ENCODE results near the gene DNAJC7.
"Not testable (repeated sequence)": the region's sequence is repeated elsewhere in the genome, so short reads cannot be mapped to it uniquely, and the experiment has no call there.

Gene DNAJC7

DNA sequence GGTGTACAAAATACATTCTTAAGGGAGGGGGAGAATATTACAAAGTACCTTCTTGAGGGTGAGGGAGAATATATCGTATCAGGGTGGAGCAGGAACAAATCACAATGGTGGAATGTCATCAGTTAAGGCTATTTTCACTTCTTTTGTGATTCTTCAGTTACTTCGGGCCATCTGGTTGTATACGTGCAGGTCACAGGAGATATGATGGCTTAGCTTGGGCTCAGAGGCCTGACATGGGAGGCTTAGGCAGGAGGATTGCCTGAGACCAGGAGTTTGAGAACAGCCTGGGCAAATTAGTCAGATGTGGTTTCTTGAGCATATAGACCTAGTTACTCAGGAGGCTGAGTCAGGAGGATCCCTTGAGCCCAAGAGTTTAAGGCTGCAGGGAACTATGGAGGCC, 73.7 kb downstream of the DNAJC7 start:
- DNase-seq: no peak

DNA sequence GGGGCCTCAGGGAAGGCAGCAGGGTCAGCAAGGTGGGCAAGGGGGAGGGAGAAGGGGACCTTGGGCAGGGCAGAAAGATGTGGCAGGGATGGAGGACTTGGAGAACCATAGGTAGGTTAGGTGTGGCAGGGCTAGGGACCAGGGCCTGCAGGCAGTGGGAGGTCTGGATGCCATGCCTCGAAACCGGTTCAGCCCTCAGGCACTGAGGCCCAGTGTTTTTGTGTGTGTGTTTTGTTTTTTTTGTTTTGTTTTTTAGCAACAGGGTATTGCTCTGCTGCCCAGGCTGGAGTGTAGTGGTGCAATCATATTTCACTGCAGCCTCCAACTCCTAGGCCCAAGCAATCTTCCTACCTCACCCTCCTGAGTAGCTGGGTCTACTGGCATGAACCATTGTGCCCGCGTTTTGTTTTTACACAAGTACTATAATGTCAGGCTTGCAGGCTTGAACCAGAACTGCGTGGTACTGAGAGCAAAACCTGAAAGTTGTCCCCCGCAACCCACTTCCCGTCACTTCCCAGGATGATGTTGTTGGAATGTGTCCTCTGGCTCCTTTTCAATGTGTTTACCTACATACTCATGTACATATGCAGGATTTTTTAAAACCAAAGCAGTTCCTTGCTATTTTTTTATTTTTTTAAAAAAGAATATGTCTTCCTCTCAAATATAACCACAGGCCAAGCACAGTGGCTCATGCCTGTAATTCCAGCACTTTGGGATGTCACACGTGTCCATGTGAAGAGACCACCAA, 74.4 kb downstream of the DNAJC7 start:
- DNase-seq: no peak

DNA sequence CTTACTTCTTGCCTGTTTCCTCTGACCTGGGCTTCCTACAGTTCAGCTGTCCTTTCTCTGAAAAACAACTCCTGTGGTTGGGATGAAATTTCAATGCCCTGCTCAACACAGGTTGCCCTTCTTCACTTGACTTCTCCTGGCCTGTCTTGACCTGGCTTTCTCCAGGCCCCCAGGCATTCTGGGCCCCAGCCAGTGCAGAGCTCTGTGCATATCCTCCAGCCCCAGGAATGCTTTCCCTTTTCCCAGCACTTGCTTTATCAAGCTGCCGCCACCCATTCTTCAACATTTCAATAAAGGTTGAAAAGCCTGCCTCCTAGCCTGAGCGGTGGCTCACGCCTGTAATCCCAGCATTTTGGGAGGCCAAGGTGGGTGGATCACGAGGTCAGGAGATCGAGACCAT, 76.1 kb downstream of the DNAJC7 start:
- no peak for DNase-seq

DNA sequence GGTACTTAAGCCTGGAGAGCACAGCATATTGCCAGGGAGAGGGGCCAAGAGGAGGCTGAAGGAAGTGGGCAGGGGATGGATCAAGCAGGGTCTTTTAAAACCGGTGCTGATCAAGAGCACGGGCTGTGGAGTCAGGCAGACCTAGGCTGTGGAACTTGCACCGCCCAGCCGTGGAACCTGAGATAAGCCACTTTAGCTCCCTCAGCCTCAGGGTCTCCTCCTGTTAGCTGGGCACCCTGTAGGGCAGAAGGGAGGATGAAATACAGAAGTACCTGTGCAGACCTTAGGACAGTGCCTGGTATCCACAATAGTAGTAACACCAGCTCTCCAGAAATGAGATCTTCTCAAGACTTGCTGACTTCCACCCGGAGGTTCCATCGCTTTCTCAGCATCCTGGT, 77.5 kb downstream of the DNAJC7 start:
- no peak for DNase-seq

DNA sequence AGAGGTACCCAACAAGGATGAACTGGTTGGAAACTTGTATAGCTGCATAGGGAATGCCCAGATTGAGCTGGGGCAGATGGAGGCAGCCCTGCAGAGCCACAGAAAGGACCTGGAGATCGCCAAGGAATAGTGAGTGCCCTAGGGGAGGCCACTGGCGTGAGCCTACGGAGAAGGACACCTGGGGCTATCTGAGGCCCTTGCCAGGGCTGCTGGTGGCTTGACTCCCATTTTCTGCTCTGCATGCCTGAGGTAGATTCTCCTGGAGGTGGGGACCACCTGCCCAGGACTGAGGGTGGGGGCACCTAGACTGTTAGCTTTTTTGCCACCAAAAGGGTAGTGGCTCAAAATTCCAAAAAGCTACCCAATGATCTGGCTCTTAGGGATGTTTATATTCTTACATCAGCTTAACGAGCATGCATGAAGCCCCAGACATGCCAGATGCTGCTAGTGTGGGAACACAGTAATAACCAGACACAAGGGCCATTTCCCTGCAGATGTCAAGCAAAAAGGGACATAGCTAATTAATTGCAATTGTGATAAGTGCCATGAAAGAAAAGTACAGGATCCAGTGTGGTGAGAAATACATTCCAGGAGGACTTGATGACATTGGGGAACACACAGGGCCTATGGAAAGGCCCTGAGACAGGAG, 78.1 kb downstream of the DNAJC7 start:
- DNase-seq: no peak

DNA sequence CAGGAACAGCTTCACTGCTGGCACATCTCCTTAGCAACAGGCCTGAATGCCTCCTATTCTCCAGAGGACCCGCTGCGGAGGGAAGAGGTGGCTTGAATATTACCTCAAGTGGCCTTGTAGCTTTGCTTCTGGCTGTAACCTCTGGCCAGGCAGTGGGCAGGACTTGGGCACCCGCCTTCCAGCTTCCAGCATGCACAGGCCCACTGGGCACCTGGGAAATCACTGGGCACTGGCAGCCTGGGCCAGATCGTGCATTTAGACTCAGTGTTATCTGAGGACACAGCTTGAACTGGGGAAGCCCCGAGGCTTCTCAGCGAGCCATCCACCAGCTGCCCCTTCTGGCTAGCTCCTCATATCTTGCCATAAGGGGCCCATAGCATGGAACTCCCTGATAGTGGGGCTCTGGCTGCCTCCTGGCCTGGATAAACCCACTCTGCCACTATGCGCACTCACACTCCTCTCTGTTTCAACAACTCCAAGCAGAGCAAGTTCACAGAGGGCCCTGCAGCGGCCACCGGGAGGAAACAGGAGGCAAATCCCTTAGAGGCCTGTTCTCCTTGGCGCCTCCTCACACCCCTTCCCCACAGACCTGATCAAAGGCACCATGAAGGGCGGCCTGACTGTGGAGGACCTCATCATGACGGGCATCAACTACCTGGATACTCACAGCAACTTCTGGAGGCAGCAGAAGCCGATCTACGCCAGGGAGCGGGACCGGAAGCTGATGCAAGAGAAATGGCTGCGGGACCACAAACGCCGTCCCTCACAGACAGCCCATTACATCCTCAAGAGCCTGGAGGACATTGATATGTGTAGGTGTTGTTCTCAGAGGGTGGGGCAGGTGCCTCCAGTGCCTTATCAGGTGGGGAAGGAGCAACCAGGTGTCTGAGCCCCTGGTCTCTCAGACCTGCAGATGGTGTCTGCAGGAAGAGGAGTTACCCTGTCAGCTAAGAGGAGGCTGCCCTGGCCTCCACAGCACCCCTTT, 79.0 kb downstream of the DNAJC7 start:
- DNase-seq: no peak

DNA sequence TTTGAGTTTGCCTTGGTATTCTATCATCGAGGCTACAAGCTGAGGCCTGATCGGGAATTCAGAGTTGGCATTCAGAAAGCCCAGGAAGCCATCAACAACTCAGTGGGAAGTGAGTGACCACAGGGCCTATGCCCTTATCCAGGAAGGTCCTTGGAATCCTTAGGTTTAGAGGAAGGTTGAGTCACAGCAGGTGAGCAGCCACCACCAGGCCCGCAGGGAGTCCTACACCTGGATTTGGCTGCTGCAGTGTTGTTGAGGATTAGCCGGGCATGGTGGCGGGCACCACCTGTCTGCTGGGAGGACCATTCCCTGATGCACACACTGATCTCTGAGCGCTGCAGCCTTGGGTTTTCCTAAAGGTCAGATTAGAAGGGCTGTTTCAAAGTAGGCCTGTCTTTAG, 81.6 kb downstream of the DNAJC7 start:
- no peak for DNase-seq

DNA sequence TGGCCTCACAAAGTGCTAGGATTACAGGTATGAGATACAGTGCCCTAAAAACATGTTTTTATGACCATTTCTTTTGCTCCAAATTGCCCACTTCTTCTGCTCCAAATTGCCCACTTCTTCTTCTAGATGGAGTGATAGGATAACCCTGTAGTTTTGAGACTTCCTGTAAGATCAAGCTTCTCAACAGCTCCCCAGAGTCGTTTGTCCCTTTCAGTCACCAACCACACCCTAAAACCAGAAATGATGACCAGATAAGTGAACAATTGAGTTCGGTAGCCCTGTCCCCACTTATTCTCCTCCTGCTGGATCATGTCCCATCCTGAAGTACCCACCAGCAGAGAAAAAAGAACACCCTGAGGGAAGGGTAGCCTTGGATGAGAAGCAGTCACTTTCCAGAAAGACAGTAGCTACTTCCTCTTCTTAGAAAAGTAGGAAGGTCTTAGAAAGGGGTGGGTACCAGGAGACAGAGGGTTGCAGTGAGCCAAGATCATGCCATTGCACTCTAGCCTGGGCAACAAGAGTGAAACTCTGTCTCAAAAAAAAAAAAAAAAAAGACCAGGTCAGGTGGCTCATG, 84.3 kb downstream of the DNAJC7 start:
- DNase-seq: no peak

DNA sequence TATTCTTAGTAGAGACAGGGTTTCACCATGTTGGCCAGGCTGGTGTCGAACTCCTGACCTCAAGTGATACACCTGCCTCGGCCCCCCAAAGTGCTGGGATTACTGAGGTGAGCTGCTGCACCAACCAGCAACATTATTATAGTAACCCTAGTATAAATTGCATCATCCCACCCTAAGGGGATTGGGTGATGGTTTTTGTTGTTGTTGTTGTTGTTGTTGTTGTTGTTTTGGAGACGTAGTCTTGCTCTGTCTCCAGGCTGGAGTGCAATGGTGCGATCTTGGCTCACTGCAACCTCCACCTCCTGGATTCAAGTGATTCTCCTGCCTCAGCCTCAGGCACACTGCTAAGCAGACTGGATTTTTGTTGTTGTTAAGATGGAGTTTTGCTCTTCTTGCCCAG, 85.5 kb downstream of the DNAJC7 start:
- DNase-seq: not testable (repeated sequence)

DNA sequence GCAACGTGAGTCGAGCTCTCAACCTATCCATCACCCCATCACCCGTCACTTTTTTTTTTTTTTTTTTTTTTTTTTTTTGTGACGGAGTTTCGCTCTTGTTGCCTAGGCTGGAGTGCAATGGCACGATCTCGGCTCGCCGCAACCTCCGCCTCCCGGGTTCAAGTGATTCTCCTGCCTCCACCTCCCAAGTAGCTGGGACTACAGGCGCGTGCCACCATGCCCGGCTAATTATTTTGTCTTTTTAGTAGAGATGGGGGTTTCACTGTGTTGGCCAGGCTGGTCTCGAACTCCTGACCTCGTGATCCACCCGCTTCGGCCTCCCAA, 86.4 kb downstream of the DNAJC7 start:
- DNase-seq: not testable (repeated sequence)

DNA sequence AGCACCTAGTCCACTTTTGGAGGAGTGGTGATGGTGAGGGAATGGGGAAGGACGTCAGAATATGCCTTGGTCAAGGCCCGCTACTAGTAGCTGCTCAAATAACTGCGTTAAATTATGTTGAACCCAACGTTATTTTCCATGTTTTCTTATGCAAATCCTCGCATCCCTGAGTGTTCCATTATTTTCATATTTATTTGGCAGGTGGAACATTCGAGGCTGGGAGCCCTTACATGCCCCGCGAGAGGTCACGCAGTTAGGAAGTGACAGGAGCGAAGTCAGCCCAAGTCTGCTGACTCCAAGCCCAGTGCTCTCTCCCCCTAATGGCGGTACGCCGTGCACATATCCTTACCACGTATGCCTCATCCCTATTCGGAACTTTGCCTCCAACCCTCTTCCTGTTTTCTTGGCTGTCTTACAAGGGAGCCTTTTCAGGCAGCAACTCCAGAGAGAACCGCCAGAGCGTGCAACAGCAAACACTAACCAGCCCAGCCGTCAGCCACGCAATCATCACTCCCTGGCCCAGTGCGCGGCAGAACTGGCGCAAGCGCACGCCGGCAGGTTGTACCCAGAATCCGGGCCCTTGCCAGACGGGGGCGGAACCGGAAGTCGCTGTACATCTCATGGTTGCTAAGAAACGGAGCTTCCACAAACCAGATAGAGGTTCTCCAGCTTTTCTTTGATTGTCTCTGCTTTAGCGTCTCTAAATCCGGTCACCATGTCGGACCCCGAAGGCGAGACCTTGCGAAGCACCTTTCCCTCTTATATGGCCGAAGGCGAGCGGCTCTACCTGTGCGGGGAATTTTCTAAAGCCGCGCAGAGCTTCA, 87.0 kb downstream of the DNAJC7 start, which contains the start of gene ODAD4:
Gene ODAD4, plus strand, starts transcription at position 609 of the 824 bp plus-strand sequence. Its CDS starts 107 bp downstream, at position 716.
- DNase-seq: peak; percentile 99

DNA sequence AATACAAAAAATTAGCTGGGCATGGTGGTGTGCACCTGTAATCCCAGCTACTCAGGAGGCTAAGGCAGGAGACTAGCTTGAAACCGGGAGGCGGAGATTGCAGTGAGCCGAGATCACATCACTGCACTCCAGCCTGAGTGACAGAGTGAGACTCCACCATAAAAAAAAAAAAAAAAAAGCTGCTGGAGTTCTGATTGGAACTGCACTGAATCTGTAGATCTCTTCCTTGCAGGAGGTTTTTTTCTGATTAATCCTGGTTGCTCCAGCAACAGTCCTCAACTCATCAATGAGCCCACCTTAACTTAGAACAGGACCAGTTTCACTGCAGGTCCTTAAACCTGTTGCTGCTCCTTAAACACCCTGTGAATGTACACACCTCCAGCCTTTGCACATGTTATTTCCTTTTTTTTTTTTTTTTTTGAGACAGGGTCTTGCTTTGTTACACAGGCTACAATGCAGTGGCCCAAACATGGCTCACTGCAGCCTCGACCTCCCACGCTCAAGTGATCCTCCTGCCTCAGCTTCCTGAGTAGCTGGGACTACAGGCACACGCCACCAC, 88.5 kb downstream of the DNAJC7 start:
- no peak for DNase-seq
